ENCODE data around the gene DPCD.
A peak's percentile ranks its signal among the peaks of the same experiment; 100 is the strongest.

DPCD gene

DNA sequence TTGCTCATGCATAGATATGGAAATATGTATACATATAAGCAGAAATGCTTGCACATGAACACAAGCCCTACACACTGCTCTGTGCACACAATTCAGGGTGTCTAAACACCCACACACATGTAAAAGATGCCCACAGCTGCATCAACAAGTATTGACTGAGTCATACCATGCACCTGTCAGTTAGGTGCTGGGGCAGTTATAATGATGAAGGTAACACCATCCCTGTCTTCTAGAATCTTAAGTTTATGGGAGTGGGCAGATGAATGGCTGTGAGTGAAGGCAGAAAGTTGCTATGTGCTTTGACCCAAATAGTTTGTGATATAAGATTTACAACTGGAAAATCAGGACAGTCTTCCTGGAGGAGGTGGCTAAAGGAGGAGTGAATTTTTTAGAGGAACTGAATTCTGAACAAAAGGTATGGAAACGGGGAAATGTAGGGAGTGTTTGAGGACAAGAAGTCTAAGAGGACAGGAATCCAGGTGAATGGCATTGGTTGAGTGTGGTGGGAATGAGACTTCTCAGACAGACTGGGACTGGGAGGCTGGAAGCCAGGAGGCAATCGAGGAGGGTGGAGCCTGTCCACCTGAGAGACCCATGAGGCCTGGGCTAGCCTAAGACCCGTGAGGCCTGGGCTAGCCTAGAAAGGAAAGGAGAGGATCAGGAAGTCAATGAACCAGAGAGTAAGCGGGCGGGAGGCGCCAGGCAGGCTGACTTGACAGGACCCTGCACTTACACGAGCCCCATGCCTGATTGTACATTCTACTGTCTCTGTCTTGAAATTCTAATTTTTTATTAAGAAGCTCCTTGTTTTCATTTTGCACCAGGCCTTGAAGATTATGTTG, 20.7 kb upstream of the DPCD start:
- DNase-seq = no peak

GRCh38 chr10:101568054-101568745, 19.9 kb upstream of the DPCD start:
- DNase-seq = no peak

DNA sequence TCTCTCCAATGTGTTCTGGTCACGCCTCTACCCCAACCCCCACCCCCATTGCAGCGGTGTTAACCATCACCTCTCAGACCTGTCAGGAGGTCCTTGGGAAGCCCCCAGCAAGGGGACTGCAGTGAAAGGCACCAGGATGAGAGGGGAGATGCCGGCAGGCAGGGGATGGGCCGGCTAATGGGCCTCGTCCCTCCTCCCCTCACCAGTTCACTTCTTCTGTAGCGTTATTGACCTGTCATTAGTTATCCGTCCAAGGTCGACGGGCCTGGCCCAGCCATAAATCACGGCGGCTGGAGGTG, 18.8 kb upstream of the DPCD start:
- DNase-seq = no peak

DNA sequence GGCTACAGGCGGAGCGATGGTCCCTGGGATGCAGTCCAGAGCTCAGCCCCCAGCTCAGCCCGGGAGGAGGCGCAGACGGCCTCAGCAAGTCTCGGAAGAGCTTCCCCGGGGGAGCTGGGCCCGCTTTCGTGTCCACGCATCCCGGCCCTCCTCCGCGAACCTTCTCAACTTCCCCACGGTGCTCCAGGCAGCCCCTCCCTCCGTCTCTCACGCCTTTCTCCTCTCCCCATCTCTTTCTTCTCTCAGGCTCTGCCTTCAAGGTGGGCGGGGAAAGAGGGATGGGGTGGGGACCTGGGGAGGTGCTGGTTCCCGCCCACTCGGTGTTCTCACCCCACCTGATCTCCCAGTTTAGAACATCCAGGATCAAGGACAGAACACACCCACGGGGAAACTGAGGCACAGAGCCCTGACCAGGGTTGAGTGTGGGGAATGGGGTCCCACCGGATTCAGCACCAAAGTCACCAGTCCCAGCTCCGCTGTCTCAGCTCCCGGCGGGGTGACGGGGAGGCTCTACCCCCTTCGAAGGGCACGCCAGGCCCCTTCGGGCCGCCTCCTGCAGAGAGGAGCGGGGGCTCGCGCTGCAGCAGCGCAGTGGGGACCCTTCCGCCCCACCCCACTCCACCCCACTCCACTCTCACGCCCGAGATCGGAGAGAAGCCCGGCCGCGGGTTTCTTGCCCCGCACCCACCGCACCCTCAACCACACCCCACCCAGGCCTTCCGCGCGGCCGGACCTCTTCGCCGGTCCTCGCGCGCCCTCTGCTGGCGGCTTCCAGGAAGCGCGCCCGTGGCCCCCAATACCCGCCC, 18.3 kb upstream of the DPCD start:
- DNase-seq = peak; percentile 74

DNA sequence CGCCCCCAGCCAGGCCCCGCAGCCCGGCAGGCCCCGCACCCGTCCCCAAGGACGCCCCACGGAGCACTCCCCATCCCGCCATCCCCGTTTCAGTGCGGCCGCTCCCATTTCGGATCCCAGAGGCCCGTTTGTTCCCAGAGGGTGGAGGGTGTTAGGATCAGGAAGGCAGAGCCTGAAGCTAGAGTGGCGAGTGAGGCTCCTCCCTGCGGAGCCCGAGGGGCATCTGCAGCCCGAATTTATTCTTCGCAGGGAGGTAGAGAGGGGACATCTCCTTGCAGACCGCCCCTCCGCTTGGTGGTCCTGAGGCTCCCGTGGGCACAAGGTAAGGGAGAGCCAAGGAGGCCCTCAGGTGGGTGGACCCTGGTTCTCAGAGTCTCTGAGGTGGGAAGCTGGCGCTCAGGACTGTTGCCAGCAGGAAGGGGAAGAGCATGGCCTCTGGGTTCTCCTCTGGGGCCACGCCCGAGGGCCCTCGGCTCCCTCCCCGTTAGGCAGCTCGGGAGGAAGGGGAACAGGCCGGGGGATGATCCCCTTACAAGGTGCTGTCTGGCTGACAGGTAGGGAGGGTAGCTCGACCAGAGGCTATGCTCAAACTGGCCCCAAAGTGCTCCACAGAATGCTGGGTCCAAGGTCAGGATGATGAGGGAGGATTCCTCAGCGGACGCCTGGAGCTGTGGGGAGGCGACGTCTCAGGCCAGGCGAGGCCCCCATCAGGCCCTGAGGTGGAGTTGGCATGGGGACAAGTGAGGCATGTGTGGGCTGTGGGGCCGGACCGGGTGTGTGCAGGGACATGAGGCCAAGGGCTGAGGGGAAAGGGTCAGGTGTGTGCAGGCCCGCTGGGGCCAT, 17.5 kb upstream of the DPCD start:
- no peak for DNase-seq

GRCh38 chr10:101571271-101571925, 16.7 kb upstream of the DPCD start:
- DNase-seq = no peak

- no peak for DNase-seq
Measured at GRCh38 chr10:101572126-101572525, 16.0 kb upstream of the DPCD start.

- DNase-seq = no peak
Measured at GRCh38 chr10:101572785-101573184, 15.3 kb upstream of the DPCD start.

GRCh38 chr10:101573885-101574753, 14.0 kb upstream of the DPCD start:
- DNase-seq = no peak

GRCh38 chr10:101575091-101575490, 13.0 kb upstream of the DPCD start:
- DNase-seq = no peak

DNA sequence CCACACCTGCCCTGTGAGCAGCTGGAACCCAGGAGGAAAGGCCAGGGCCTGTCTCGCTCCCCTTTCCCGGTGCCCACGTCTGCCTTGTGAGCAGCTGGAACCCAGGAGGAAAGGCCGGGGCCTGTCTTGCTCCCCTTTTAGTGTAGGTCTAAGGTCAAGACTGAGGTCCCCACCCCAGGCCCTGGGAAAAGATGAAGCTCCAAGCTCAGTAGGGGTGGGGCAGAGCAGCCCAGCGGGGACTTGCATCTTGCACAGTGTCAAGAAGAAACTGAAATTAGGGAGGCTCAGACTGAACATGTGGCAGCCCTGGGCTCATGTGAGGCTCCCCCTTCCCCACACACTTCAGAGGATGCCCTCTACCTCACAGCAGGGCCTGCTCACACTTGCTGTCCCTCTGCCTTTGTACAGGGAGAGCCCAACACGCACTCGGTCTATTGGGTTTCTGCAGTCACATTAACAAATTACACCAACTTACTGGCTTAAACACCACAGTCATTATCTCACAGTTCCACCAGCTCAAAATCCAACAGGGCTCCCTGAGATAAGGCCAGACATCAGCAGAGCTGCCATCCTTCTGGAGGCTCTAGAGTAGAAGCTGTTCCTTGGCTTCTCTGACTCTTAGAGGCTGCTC, 12.4 kb upstream of the DPCD start:
- DNase-seq = no peak

- no peak for DNase-seq
Measured at GRCh38 chr10:101576211-101576863, 11.8 kb upstream of the DPCD start.

- no peak for DNase-seq
Measured at GRCh38 chr10:101577121-101577871, 10.8 kb upstream of the DPCD start.

DNA sequence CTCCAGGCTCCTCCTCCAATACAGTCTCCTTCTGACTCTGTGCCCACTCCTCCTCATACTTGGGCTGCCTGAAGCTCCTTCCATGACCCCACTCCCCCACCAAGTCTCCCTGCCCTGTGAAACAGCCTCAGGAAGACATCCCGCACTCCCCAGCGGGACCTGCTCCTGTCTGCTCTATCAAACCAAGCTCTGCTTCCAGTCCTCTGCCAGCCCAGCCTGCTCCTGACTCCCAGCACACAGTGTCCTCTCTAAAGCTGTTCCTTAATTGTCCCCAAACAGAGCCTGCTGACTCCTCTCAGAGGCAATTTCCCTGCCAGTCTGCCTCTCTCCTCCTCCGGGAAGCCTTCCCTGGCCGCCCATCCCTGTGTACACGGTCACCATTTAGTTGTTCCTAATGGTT, 9.9 kb upstream of the DPCD start:
- no peak for DNase-seq

DNA sequence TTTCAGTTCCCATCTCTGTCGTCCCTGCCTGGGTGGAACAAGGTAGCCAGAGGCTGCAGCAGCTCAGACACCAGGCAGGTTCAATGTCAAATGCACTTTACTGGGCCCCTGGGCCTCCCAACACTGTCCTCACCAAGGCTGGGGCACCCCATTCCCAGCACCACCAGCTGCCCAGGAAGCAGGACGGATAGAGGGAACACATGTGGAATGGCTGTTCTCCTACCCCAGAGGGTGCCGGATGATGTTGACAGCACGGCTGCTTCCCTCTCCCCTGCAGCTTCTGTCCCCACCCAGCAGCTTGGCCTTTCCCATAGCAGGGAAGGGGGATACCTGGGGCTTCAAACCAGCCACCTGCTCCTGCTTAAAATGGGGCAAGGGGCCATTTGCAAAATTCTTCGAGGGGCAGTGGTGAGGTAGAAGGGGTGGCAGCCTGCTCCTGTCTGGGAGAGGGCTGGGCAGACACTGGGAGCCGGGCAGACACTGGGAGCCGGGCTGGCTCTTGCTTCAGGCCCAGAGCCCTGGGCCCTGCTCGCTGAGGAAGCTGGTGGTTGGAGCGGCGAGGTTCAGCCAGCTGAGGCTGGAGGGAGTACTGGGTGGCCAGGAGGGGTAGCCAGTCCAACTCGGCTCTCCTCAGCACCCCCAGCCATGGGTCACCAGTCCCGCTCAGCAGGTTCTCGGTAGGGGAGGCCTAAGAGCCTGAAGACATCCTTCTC, 9.2 kb upstream of the DPCD start:
- no peak for DNase-seq

GRCh38 chr10:101579516-101579870, 8.6 kb upstream of the DPCD start:
- DNase-seq = no peak

DNA sequence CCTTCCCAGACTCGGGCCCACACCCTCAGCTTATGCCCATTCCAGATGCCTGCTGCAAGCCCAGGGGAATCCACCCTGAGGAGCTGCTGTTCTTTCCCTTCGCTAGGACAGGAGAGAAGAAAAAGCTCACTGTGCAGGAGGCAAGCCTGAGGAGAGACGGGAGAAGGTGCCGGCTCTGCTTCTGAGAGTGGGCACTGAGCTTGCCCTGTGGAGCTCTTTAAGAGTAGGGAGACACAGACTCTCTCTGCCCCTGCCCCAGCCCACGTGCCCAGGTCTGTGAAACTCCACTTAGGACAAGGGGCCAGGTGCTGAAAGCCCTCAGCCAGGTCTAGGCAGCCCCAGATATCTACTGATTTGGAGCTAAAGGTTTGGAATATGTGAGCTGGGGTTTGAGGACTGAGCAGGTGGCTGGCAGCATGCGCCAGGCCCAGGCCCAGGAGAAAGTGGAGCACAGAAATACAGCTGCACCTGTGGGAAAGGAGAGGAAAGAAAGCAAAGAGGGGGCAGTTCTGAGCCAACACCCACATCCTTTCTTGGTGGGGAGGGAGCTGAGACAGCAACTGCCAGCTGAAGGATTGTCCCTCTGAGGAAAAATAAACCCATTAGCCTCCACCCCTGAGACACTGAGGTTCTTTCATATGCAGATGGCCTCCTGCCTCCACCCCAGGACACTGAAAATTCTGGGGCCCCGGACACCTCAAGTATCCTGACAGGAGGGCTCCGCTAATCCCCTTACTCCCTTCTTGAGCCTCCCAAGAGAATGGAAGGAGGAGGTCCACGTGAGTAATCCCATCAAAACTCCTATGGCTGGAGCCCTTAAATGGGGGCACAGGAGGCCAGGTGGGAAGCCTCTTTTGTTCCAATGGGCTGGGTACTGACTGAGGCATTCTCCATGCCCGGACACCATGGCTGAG, 7.4 kb upstream of the DPCD start:
- no peak for DNase-seq

DNA sequence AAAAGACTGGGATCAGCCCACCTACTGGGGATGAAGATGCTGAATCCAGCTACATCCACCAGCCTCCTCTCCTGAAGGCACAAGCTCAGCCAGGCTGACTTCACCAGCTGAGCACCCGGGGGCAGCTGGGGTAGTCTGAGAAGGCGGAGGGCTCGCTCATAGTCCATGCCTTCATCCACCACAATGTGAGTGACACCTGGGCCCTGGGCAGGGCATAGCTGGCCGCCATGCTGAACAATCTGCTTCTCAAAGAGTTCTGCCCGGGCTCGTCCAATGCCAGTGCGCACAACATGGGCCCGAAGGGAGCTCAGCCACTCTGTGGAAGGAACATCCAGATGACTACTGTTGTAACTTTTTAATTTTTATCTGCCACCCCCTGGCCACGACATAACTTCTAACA, 2.3 kb upstream of the DPCD start:
- no peak for DNase-seq
